RKO (cell line): ENCODE measurements around the gene HSPBP1.

Source experiments
- DNase-seq: peaks from one replicate; pipeline ENCODE4 v3.0.0-alpha.2; 2016; ENCODE audit warnings: low spot score

HSPBP1 gene

GRCh38 chr19:55304980-55305379 lies 25.1 kb upstream of the HSPBP1 start:
- DNase-seq, result no peak

GRCh38 chr19:55304279-55304978 lies 24.5 kb upstream of the HSPBP1 start:
- peak; percentile 68 for DNase-seq

- no peak for DNase-seq
Measured at GRCh38 chr19:55303477-55303876, 23.6 kb upstream of the HSPBP1 start.

GRCh38 chr19:55302318-55302703 lies 22.4 kb upstream of the HSPBP1 start:
- no peak for DNase-seq

- peak; percentile 80 for DNase-seq
Measured at GRCh38 chr19:55301459-55302317, 21.8 kb upstream of the HSPBP1 start.

- DNase-seq, result no peak
Measured at GRCh38 chr19:55300886-55301458, 21.1 kb upstream of the HSPBP1 start.

GRCh38 chr19:55299991-55300390 lies 20.1 kb upstream of the HSPBP1 start:
- DNase-seq, result no peak

- no peak for DNase-seq
Measured at GRCh38 chr19:55297267-55297666, 17.4 kb upstream of the HSPBP1 start.

GRCh38 chr19:55289117-55289796 lies 9.3 kb upstream of the HSPBP1 start:
- peak; percentile 64 for DNase-seq

GRCh38 chr19:55287361-55288079 lies 7.6 kb upstream of the HSPBP1 start:
- DNase-seq, result no peak

- DNase-seq, result no peak
Measured at GRCh38 chr19:55285229-55285890, 5.5 kb upstream of the HSPBP1 start.

GRCh38 chr19:55284405-55285058 lies 4.6 kb upstream of the HSPBP1 start:
- no peak for DNase-seq

GRCh38 chr19:55283548-55284377 lies 3.9 kb upstream of the HSPBP1 start, which contains the start of gene BRSK1:
BRSK1 (plus strand) TSS chr19:55283997; CDS start chr19:55284443, 446 bp downstream.
- DNase-seq, result peak; percentile 77

GRCh38 chr19:55279340-55279739 lies 570 bp downstream of the HSPBP1 start:
- DNase-seq, result no peak

GRCh38 chr19:55278391-55279135 lies 1.3 kb downstream of the HSPBP1 start:
- DNase-seq, result no peak

- no peak for DNase-seq
Measured at GRCh38 chr19:55277494-55277893, 2.4 kb downstream of the HSPBP1 start.

GRCh38 chr19:55276720-55277430 lies 3.0 kb downstream of the HSPBP1 start:
- DNase-seq, result no peak
